GM04504 (cell line): ENCODE measurements around the gene ZSCAN30.

ENCODE experiments used
- DNase-seq: peaks from one replicate; pipeline ENCODE4 v3.0.0-alpha.2; 2012; ENCODE audit warnings: low read depth

ZSCAN30 gene

DNA sequence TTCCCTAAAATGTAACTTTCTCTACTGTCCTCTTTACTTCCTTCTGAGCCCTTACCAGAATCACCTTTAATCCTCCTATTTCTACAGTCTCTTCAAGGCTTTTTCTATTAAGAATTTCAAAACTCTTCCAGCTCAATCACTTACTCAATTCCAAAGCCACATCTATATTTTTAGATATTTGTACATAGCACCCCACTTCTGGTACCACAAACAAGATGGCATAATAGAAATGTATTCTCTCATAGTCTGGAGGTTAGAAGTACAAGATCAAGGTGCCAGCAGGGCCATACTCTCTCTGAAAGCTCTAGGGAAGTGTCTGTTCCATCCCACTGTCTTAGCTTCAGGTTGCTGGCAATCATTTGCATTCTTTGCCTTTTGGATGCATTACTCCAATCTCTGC is 11.1 kb downstream of the ZSCAN30 start:
- no peak for DNase-seq

DNA sequence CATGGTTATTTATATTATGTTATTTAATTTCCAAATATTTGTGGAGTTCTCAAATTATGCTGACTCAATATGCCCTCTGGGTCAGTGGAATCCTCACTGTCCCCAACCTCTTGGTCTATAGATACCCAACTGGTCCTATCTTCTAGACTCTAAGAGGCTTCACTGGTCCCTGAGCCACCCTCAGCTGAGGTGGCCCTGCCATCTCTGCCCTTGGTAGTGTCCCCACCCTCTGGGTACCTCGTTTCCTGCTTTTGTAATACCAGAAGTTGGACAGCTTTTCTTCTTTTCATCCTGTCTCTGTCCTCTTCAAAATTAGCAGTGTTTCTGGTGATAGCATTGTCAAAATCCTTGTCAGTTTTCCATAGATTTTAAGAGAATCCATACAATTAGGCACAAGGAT is 11.9 kb downstream of the ZSCAN30 start:
- DNase-seq: no peak

DNA sequence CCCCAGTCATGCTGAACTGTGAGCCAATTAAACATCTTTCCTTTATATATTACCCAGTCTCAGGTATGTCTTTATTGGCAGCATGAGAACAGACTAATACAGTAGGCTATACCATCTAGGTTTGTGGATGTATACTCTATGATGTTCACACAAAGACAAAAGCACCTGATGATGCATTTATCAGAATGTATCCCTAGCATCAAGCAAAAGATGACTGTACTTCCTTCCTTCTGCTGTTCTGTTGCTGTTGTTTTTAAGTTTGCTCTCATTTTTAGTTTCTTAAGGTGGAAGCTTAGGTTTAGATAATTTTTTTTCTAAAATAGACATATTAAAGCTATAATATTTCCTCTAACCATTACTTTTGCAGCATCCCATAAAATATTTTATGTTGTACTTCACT is 12.4 kb downstream of the ZSCAN30 start:
- no peak for DNase-seq

DNA sequence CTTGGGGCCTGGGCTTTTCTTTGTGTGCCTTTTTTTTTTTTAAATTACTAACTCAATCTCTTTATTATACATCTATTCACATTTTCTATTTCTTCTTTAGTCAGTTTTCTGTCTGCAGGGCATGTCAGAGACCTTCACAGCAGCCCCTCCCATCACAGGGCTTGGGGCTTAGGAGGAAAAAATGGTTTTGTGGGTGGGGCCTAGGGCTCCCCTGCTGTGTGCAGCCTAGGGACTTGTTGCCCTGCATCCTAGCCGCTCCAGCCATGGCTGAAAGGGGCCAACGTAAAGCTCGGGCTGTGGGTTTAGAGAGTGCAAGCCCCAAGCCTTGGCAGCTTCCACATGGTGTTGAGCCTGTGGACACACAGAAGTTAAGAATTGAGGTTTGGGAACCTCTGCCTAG is 13.8 kb downstream of the ZSCAN30 start:
- DNase-seq: no peak

DNA sequence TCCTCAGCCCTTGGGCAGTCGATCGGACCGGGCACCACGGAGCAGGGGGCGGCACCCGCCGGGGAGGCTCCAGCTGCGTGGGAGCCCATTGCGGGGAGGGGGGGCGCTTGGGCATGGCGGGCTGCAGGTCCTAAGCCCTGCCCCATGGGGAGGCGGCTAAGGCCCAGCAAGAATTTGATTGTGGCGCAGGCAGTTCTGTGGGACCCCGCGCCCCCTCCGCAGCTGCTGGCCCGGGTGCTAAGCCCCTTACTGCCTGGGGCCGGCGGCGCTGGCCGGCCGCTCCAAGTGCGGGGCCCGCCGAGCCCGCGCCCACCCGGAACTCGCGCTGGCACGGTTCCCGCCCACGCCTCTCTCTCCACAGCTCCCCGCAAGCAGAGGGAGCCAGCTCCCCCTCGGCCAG is 18.4 kb downstream of the ZSCAN30 start:
- DNase-seq: no peak

DNA sequence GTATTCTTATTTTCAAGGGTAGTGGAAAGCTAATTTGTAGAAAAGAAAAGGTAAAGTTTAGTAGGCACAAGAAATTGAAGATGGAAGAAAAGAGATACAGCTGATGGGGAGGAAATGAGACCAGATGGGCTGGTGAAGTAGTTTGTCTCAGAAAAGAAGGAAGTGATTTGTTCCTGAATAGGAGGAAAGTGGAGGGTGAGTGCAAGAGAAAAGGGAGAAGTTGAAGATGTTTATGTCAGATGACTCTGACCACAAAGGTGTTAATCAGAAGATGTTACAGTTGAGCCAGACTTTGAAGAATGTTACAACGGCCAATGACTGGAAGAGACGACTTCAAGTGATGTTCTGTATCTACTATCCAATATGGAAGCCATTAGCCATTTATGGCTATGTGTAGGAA is 21.2 kb downstream of the ZSCAN30 start:
- DNase-seq: no peak

DNA sequence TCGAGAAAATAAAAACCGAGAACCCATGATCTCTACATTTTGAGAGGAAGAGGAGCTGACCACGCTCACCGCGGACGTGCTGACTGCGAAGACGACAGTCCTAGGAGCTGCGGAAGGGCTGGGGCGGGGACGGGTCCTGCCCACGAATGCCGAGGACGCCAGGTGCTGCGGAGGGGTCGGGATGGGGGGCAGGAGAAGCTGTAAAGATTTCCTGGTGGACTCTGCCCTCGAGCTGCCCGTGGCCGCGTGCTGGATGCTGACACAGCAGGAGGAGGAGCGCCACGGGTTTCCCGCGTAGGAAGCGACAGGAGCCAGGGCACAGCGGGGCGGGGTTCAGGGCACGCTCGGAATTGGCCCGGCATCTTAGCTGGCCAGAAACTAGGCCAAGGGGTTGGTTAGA is 22.2 kb downstream of the ZSCAN30 start:
- no peak for DNase-seq

DNA sequence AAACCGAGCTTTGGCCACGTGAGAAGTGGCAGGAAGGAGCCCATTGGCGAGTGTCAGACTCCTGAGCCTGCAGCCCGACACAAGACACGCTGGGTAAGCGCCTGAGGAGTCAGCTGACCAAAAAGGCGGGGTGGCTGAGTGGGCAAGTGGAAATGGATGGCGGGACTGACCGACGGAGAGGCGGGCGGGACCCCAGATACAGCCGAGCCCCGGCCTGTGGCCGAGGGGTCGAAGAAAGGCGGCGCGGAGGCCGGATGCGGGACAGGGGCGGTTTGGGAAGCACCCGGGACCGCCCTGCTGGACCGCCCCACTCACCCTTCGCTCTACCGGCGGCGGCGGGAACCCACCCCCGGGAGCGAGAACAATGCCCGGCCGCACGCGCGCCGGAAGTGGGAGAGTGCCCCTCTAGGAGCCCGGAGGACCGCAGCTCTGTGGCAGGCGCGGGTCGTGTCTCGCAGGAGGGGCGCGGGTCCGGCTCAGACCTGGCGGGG is 22.8 kb downstream of the ZSCAN30 start:
- no peak for DNase-seq

DNA sequence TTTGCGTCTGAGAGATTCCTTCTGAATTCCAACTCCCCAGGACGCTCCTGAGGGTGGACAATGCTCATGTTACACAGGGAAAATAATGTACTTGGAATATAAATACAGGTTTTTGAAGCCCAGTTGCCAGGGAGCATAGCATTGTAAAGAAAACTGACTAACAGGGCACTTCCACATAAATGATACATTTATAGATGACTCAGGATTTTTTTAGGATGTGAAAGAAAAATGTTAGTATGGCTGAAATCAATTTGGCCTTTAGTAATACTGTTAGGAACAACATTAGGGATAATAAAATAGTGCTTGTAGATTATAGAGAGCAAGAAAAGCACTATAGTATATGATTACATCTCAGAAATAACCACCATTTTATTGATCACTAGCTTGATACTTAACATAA is 25.6 kb downstream of the ZSCAN30 start:
- no peak for DNase-seq

DNA sequence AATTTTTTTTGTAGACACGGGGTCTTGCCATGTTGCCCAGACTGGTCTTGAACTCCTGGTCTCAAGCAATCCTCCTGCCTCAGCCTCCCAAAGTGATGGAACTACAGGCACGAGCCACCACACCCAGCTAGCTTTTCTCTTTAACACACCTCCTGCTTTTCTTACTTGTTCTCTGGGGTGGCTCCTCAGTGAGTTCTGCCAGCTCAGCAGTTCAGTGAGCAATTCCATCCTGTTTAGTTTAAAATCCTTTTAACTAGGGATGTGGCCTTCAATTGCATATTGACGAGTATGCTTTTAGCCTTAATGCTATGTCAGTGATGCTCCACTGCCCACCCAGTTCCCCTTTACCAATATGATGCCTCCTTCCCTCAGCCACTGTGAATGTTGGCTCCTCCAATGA is 33.1 kb downstream of the ZSCAN30 start:
- no peak for DNase-seq

DNA sequence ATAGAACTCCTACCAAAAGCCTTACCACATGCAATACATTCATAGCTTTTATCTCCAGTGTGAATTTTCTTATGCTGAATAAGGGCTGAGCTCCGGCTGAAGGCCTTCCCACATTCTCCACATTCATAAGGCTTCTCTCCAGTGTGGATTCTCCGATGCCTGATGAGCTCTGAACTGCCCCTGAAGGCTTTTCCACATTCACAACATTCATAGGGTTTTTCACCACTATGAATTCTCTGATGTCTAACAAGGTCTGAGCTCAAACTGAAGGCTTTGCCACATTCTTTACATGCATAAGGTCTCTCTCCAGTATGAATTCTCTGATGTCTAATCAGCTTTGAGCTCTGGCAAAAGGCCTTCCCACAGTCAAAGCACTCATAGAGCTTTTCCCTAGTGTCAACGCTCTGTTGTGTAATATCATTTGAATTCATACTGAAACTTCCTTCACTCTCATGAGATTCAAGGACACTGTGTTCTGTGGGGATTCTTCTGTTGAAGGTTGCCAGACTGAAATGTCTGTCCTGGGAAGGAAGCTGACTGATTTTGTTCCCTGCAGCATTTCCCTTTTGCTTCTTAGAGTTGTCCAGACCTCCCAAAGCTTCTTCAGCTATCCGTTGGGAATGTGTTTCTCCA is 36.3 kb downstream of the ZSCAN30 start:
- no peak for DNase-seq

DNA sequence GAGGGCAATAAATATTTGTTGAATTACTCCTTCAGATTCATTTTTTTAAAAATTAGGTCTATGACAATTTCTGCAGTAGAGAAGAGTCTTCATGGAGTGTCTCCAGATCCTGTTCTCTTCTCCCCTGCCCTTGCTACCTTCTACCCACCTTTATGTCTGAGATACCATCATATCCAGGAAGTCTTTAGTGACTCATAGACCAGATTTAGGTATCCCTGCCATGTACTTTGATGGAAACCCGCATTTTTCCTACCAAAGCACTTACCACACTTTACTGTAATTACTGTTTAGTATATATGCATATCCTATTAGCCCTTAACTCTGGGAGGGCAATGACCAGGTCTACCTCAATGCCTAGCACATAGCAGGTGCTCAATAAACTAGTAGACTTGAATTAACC is 37.6 kb downstream of the ZSCAN30 start:
- no peak for DNase-seq

DNA sequence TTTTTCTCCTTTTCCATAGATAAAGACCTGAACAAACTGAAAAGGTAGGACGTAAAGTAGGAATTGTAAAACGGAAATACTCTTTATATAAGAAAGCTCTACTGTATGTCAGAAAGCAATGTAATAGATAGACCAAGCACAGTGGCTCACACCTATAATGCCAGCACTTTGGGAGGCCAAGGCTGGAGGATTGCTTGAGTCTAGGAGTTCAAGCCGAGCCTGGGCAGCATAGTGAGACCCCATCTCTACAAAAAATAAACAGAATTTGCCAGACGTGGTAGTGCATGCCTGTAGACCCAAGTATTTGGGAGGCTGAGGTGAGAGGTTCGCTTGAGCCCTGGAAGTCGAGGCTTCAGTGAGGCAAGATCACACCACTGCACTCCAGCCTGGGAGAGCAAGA is 41.6 kb downstream of the ZSCAN30 start:
- no peak for DNase-seq

DNA sequence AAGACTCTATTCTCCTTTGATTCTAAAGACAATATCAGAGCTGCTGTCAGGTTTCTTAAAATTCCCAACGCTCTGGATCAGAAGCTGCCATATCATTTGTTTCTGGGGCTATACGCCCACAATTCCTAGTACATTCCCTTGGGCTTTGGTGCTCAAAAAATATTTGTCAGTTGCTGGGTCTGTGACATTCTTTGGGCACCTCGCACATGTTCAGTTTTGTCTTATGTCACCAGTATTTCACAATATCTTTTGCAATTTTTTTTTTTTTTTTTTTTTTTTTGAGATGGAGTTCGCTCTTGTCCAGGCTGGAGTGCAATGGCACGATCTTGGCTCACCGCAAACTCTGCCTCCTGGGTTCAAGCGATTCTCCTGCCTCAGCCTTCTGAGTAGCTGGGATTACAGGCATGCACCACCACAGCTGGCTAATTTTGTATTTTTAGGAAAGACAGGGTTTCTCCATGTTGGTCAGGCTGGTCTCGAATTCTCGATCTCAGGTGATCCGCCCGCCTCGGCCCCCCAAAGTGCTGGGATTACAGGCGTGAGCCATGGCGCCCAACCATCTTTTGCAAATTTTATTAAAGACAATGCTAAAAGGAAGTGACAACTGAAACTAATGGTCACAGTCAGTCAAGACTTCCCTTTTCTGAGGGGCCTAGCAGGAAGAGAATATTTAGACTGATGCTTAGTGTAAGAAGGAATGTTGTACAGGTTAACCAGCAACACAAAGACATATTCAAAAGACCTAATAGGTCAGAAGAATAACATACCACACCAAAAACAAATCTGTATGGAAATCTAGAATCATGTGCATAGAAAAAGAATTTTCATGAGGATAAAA is 42.4 kb downstream of the ZSCAN30 start:
- no peak for DNase-seq

DNA sequence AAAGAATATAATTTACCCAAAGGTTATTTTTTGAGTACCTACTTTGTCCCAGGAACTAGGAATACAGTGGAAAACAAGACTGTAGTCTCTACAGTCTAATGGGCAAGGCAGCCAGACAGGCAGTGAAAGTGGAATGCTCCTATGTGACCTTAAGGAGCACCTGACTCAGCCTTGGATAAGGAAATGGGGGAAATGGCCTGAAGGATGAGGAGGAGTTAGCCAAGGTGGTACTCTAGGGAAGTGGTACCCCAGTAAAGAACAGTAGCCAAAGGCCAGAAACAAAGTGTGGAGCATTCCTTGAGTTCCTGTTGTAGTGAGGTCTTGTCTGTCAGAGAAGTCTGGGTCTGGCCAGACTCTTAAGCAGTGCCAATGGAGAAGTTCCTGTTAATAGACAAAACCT is 43.2 kb downstream of the ZSCAN30 start:
- no peak for DNase-seq

DNA sequence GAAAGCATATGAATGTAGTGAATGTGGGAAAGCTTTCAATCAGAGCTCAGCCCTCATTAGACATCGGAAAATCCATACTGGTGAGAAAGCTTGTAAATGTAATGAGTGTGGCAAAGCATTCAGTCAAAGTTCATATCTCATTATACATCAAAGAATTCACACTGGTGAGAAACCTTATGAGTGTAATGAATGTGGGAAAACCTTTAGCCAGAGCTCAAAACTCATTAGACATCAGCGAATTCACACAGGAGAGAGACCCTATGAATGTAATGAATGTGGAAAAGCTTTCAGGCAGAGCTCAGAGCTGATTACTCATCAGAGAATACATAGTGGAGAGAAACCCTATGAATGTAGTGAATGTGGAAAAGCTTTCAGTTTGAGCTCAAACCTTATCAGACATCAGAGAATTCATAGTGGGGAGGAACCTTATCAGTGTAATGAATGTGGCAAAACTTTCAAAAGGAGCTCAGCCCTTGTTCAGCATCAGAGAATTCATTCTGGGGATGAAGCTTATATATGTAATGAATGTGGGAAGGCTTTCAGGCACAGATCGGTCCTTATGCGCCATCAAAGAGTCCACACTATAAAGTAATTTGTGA is 44.2 kb downstream of the ZSCAN30 start:
- no peak for DNase-seq

DNA sequence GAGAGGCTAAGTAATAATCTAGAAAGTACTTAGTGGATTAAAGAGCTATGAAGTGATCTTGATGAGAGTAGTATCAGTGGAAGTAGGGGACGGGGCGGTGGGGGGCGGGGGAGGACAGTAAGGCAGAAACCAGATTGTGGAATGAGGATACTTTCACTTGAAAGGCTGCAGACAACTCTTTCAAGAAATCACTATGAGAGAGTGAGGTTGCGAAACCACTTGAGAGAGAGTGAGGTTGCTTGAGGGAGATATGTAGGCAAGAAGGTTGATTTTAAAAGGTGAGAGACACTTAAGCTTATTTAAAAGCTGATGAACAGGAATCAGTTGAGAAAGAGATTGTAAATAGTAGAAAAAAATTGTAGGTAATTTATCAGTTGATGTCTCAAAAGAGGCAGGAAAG is 45.4 kb downstream of the ZSCAN30 start:
- no peak for DNase-seq

DNA sequence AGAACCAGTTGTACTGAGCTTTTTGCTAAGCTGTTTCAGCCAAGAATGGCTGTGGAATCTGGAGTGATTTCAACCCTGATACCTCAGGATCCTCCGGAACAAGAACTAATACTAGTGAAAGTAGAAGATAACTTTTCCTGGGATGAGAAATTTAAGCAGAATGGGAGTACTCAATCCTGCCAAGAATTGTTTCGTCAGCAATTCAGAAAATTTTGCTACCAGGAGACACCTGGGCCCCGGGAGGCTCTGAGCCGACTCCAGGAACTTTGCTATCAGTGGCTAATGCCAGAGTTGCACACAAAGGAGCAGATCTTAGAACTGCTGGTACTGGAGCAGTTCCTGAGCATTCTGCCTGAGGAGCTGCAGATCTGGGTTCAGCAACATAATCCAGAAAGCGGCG is 47.6 kb downstream of the ZSCAN30 start:
- no peak for DNase-seq

DNA sequence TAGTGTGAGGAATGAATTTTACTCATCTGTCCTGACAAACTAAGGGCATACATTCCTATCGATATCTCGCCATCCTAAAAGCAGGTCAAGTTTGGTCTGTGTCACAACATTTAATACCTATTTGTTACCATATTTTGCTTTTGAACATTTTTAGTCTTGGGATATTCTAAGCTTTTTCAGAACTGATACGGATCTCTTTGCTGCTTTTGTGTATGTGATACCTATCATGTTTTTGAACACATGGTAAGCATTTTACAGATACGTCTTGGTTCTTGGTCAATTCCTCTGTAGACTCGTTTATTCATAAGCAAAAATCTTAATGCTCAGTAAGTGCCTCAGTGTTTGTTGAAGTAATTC is 48.6 kb downstream of the ZSCAN30 start:
- no peak for DNase-seq

DNA sequence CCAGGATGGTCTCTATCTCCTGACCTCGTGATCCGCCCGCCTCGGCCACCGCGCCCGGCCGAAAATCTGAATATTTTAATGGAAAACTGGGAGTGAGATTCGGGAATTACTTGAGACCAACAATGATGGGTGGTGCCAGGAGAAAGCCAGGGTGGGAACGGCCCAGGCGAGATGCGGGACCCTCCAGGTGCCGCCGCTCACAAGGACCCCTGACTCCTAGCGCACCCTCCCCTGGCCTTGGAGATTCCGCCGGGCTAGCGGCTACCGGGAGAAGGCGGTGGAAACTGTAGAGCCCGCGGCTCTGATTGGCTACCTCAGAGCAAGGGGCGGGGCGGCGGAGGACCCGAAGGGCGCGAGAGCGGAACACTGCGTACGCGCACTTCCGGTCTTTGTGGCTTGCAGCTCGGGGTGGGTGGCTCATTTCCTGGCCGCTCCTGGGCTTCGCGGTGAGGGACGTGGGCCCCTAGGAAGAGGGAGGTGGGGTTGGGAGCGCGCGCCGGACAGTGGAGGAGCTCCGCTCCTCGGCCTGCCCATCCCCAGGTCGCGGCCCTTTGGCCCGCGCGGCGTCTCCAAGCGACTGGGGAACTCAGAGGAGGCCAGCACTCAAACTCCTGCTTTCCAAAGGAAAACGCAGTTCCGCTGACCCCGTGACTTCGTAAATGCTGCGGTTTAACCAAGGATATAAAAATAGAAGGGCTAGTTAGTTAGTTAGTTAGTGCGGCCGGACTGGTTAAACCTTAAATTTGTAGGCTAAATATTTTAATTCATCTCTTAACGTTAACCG is 49.2 kb downstream of the ZSCAN30 start, which contains the start of gene ZNF397:
ZNF397 (plus strand) TSS at position 371 of the 784 bp plus-strand sequence. CDS start 1,437 bp downstream, outside the sequence.
- DNase-seq: peak; percentile 89

DNA sequence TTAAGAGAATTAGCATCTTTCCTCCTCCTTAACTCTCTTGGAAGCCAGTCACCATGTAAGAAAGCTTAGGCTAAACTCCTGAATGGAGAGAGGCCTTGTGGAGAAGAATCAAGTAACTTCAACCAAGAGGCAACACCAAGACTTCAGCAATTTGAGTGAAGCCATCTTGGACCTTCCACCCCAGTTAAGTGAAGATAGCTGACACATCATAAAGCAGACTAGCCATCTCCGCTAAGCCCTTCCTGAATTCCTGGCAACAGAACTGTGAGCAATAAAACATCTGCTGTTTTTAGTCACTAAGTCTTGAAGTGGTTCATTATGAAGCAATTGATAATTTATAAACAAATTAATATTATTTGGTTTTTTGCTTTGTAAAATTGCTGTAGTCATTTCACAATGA is 50.7 kb downstream of the ZSCAN30 start:
- DNase-seq: no peak

DNA sequence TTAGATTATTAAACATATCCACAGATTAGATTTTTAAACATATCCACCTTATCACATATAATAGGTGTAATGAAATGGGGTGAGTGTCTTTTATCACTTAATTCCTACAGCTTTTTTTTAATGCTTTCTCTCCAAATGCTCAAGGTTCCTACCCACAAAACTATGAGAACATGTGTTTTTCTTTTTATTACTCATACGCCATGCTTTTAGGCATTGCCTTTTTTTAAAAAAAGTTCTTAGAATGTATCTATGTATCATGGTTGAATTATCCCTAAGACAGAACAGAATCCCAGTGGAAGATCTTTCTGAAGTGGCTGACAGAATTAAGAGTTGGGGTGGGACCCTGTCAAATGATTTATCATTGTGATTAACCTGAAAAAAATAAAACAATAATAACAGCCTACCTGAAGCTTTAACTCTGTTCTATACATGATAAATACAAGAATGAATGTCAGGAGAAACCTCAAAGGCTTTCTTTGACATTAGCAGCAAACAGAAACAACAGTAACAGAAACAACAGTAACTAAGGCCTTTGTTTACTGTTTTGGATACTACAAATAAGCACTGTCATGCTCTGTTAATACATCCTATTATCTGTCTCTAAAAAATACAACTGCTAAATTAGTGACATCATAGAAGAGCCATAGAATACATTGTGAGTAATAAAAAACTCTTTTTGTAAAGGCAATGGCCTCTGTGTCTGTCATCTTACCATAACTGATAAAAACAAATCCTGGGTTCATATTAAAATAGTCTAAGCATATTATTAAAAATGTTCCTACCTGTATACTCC is 53.3 kb downstream of the ZSCAN30 start:
- DNase-seq: no peak
